HT1080 (cell line): ENCODE measurements around the gene ELOVL6. TPM values are rescaled to one million over a fixed set of nuclear protein-coding genes. Genes with fewer than 3 reads are reported as not detected.
"Not testable (repeated sequence)": the region's sequence is repeated elsewhere in the genome, so short reads cannot be mapped to it uniquely, and the experiment has no call there.

Experiments
- DNase-seq: peaks from one replicate; pipeline ENCODE4 v3.0.0-alpha.2; 2015; ENCODE audit warnings: low read depth
- total RNA-seq: library from RNA; depleted of rRNA; stranded (reverse); fragments of >200 nt; shearing (Covaris generic); gene quantifications from 2 replicates; pipeline ENCODE4 v1.2.3, GENCODE V29; 2014

Gene ELOVL6
- total RNA-seq, 1 experiment from 2014 or later = 25.6 TPM

DNA sequence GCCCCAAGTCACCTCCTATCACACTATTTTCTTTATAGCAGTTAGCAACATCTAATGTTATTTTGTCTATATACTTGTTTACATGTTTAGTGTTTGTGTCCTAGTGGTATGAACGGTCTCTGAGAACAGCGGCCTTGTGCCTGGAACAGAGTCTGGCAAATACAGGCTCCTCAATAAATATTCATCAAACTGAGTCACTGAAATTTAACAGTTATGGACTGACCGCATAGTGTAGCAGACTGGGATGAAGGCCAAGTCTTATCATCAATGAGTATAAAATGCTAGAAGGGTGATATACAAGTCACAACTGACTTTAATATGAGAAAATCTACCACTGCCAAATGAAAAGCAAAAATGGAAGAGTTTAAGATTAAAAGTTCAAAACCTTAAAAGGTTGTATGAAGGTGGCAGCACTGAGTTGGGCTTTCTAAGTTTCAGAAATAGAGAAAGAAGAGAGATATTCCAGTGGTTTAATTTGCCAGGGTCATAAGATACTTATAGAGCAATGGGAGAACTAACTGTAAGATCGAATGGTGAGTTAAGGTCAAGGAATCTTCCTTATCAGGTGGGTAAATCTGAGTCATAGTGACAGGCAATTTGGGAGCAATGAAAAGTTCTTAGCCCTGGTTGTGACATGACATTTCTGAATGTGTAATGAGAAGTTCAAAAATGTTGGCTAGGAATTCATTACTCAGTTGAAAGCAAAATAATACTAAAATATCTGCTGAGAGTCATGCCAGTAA lies 34.9 kb downstream of the ELOVL6 start:
- DNase-seq = peak; percentile 85

DNA sequence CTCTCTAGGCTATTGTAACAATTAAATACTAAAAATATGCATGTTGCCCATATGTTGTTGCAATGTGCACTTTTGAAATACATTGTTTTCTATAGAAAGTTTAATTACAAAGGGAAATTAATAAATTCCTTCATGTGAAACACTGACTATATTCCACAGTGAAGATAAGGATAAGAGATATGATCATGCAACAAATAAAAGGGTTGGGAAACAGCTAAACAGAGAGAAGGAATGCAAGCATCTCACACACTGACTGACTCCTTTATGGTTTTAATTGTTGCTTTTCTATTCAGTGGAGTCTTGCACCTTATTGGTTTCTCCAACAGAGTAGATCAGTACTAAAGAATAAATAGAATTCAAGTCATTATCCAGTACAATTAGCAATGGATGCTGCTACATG lies 37.8 kb downstream of the ELOVL6 start:
- DNase-seq = no peak

DNA sequence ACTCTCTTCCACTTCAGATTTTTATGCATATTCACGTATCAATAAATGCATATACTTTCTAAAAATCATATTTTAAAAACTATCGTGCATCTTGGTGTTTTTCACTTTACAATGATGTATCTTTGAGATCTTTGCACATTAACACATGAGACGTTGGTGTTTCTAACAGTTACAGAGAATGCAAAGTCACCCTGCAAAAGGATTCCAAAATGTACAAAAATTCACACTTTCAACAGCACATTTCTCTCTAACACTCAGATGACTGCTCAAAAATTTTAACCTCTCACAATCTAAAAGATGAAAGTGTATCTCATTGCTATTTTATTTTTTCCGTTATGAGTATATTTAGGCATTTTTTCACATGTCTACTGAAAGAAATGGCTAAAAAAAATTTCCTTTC lies 38.9 kb downstream of the ELOVL6 start:
- no peak for DNase-seq

DNA sequence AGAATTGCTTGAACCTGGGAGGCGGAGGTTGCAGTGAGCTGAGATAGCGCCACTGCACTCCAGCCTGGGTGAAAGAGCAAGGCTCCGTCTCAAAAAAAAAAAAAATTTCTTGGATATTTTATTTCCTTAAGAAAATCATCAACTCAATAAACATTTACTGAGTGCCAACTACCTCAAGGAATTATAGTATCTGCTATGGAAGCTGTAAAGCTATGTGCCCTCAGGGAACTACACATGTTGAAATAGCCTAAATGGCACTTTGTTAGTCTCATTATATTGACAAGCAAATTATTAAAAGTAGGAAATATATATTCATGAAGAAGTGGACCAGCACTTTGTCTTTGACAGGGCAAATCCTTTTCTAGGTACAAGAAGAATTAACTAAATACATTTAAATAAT lies 40.8 kb downstream of the ELOVL6 start:
- no peak for DNase-seq

DNA sequence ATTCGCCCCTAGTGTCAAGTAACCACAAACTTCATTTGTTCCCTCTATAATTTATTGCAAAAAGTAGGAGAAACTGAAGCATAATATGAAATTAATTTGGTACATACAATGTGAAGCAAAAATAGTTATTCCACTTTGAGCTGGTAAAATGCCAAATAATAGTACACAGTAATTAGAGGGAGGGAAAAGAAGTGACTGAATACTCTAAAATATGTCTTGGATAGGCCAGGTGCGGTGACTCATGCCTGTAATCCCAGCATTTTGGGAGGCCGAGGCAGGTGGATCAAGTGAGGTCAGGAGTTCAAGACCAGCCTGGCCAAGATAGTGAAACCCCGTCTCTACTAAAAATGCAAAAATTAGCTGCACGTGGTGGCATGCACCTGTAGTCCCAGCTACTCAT lies 41.2 kb downstream of the ELOVL6 start:
- not testable (repeated sequence) for DNase-seq

DNA sequence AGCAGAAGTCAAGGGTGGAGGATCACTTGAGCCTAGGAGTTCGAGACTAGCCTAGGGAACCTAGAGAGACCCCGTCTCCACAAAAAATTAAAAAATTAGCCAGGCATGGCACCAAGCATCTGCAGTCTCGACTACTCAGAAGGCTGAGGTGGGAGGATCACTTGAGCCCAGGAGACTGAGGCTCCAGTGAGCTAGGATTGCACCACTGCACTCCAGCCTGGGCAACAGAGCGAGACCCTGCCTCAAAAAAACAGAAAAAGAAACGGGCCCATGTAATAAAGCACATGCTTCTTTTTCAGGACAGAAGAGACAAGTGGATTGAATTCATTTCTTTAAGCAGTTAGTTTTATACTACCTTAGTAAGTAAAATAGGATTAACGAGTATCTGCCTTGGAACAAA lies 42.0 kb downstream of the ELOVL6 start:
- no peak for DNase-seq

DNA sequence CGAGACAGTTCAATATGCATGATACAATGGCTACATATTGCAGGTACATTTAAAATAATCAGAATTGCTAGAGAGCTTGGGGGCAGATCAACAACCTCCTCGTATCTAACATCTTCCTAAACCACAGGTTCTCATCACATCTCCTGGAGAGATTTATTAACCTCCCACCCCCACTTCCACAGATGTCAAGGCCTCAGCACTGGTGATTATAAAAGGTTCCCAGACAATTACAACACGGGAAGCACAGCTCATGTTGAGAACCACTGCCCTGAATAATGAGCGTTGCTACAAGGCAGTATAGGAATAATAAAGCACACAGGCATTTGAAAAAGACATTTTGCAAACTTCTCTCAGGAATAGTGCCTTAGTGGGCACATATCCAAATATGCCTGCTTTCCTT lies 42.8 kb downstream of the ELOVL6 start:
- no peak for DNase-seq

DNA sequence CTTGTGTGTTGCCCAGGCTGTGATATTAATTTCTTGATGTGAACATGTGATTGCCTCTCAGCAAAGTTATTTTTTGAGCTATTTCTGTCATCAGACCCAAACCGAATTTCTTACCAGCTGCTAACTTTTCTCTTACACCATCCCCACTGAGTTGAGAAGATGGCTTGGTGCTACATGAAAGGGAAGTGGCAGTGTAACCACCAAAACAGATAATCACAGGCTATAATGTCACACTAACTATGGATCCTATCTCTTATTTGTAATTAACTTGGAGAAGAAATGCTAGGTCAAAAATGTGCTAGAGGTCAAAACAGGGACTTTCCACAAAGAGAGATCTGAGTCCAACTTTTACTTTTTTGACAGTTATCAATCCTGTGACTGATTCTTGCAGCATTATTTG lies 43.8 kb downstream of the ELOVL6 start:
- DNase-seq = no peak

DNA sequence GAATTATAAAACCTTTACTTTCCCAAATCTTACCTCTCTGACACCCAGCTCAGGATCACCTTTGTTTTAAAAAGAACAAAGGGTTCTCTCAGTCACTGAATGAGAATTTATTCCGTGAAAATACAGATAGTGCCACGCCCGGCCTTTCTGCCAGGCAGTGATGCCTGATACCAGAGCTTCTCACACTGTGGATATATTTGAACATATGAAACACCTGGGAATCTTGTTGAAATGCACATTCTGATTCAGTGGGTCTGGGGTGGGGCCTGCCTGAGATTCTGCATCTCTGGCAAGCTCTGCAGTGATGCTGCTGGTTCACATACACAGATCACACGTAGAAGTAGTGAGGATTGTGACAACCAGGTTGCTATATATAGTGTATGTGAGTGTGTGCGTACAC lies 46.0 kb downstream of the ELOVL6 start:
- DNase-seq = no peak

DNA sequence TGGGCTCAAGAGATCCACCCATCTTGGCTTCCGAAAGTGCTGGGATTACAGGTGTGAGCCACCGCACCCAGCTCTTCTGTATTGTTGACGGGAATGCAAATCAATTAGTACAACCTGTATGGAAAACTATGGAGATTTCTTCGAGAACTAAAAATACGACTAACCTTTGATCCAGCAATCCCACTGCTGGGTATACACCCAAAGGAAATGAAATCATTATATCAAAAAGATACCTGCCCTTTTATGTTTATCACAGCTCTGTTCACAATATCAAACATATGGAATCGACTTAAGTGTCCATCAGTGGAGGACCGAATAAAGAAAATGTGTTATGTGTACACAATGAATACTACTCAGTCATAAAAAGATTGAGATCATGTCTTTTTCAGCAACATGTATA lies 49.3 kb downstream of the ELOVL6 start:
- DNase-seq = no peak

DNA sequence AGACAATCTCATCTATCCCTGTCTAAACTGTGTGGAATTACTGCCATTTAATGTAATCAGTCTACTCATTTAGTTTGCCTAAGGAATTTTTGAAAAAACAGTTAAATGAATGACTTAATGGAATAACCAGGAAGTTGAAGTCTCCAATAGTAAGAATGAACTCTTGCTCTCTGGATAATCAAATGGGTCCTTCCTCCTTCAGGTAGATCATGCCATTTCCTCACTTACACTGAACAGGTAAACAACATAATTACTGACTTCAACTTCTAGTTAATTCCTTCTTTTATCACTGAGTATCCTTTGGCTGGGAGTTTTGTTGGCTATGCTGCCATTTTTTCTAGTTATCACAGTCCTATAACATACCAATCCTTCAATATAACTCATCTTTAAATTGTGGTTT lies 56.0 kb downstream of the ELOVL6 start:
- no peak for DNase-seq

DNA sequence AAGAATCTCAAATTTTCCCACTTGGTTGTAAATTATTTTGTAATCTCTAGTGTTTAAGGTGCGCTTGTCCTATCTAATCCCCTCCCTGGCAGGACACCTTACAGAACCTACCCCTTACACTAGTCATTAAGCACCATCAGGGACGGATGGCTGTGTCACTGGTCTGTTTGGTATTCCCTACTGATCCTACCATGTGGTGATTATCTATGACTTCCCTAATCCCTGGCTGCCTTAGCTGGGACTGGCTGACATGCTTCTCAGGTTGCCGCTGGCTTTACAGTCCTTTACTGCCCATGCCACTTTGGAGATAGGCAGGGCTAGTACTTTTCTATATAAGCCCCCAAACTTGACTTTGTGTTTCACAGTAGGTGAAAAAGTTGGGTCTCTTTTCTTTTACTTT lies 58.6 kb downstream of the ELOVL6 start:
- no peak for DNase-seq

DNA sequence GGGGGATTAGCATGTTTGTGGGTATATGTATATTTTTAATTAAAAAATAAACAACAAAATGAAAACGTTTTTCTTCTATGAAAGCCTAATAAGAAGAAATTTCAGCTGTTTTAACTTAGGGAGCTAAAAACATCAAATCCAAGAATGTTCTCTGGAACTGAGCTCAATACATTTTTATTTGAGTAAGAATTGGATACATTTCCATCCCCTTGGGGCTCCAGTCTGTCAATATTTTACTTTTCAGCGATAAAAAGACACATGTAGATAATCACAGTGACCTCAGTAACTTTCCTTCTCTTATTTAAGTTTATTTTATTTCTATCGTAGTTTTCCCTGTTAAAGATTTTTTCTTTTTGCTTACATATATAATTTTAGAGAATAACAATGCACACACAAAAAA lies 59.3 kb downstream of the ELOVL6 start:
- DNase-seq = no peak

DNA sequence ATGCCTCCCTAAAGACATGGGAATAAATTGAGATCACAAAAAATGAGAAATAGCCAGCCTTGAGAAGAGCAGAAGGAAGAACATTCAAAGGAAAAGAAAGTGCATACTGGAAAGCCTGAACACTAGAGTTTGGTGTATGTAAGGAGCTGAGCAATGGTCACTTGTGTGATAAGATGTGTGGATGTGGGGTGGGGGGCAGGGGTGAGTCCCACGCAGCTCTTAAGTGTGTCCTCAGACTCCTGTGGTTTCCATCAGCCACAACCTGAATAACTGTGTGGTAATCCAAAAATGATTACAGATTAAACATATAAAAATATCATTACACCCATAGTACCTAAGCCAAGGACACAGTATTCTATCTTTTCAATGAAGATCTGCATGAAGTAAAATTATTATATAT lies 59.9 kb downstream of the ELOVL6 start:
- no peak for DNase-seq

DNA sequence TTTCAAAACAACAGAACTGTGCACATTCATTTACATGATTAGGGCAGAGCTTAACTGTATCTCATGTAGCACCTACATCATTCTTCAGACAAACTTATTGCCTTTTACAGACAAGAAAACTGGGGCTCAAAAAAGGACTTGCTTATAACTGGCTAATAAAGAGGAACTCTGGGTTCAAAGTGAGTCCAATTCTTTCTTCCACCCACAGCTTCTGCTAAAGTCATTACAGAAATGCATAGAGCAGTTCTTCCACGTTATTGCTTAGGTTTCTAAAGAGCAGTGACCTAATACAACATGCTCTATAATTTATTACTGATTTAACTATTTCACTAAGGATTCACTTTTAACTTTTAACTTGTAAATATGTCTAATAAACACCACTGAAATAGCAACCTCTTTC lies 60.6 kb downstream of the ELOVL6 start:
- no peak for DNase-seq

DNA sequence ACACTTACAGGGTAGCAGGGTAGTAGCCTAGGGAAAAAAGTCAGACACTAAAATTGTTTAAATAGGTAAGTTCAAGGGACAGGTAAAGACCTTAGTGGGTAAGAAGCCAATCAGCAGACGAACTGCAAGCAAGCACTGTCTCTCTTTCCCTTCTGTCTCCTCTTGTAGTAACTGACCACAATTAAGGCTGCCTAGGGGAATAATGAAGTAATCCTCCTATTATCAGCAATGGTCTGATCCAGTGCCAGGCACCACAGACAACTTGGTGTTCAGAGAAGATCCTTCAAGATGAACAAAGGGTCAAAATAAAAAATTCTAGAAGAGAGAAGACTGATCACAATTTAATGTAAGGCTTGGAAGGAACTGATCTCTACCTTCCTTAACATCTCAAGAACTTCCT lies 62.9 kb downstream of the ELOVL6 start:
- DNase-seq = no peak

DNA sequence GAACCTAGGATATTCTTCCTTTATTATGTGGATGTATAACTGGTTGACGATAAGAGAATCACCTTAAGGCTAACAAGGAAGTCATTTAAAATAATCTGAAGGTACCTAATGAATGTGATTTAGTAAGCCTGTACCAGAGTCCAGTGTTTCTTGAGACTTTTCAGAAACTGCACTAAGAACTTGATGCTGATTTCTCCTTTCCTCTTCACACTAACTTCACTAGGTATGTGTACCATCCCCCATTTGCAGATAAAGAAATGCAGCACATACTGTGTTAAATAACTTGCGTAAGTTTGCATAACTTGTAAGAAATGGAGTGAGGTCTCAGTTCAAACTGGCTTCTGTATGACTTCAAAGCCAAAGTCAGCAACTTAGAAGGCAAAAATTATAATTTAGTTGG lies 63.3 kb downstream of the ELOVL6 start:
- no peak for DNase-seq

DNA sequence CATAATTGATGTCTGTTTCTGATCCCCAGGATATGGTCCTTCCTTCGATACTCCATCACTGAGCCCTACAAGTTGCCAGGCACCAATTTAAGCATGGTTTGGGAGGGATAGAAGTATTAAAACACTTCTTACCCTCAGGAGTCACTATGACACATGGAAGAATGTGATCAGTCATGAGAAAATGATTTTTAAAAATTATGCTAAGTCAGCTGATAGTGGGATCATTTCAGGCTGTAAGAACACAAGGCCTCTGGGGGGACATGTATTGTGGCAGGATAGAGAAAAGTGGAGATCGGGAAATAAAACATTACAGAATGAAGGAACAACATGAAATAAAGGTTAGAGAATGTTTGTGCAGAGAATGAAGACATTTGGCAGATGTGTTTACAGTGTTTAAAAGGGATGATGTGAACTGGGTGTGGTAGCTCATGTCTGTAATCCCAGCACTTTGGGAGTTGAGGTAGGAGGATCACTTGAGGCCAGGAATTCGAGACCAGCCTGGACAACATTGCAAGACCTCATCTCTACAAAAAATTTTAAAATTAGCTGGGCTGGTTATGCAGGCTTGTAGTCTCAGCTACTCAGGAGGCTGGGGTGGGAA lies 64.0 kb downstream of the ELOVL6 start:
- DNase-seq = no peak

DNA sequence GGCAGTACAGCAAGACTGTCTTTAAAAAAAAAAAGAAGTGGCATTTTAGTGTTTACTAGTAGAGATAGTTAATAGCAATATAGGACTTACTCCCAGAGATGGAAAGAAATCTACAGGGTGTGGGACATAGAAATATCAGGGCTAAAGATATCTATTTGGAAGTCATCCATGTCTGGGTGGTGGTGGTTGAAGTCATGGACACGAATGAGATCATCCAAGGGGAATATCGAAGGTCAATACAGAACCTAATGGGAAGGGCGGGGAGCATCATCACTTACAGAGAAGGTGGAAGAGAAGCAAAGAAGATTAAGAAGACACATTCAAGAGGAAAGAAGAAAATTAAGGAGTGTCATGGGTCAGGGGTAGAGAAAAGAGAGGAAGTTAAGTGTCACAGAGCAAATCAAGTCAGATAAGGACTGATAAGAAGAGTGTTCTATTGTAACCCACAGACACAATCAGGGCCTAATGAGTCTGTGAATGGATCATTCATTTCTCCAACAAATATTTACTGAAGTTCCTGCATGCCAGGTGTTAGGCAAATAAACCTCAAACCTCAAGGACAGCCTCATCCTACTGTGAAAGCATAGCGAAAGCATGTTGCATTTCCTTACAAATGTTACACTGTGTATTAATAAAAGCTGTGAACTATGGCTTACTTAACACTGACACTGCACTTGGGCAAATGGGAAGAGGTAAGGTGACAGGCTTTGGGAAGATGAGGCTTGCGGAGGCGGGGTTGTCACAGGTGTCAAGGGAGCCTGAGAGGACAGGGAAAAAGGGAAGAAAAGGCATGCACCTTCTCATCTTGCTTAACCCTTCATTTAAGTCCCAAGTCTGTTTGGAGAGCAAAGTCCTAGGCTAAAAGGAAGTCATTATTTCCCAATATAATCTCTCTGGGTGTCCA lies 65.3 kb downstream of the ELOVL6 start:
- DNase-seq = no peak

DNA sequence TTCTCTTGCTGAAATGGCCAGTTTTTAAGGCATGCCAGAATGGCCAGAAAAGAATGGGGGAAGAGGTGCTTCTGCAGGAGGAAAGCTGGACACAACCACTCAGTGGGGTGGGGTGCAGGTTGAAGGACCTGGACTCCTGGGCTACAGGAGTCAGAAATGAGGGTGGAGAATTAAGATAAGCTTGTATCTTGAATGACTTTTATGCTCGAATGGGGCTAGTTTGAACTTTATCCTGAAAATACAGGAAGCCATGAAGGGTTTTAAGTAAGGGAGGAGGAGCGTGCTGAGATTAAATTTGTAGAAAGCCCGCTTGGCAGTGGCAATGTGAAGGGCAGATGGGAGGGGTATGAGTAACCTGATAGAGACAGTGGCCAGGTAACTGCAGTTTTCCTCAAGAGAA lies 66.5 kb downstream of the ELOVL6 start:
- DNase-seq = no peak

DNA sequence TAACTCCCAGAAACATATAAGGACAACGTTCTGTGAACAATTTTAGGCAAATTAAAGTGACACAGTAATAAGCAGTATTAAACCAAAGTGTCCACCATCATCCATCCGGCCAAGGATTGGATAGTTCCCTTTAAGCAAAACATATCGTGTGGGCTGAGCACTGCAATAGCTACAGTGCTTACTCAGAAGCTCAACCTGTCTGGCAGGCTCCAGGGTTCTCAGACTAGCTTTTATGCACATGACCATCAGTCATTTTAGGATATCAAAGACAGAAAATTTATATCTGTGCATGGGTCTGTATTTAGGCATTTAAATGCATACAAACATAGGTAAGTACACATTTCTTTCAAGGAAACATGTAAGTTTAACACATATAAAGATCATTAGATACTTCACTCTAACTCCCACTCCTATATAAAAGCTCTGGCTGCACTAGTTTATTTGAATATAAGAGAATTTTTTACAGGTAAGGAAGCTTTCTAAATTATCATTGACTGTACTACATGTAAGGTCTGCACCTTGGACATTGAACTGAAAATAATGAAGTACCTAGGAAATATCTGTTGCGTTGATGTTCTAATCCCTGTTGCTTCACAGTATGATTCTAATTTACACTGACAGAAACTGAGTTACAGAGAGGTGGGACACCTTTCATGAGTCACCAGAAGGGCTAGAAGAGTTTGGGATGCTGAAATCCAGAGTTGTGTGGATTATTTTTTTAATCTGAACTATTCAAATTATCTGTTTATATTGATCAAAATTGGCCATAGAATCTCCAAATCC lies 67.6 kb downstream of the ELOVL6 start:
- DNase-seq = no peak

DNA sequence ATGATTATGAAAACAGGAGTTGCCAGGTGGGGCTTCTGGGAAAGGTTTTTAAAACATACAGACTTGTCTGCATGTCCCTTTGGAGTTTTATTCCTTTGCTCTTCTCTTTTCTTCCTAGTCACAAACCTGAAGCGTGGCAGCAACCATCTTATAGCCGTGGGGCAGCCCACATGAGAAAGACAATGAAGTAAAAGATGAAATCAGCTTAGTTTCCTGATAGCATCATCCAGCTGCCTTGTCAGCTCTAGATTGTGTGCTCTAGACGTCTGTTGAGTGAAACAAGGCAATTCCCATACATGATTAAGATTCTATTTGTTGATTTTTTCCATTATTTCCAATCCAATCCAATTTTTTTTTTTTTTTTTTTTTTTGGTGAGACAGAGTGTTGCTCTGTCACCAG lies 68.9 kb downstream of the ELOVL6 start:
- DNase-seq = no peak
